C4-2B (cell line): ENCODE measurements around the gene RANBP17.

Experiments
- CTCF ChIP-seq: fragments of 450-650 bp; conservative IDR thresholded peaks from 2 replicates; pipeline ENCODE4 v1.5.1; 2017; ENCODE audit warnings: mild to moderate bottlenecking
- ZFX ChIP-seq: fragments of 450-650 bp; IDR thresholded peaks from 2 replicates; pipeline ENCODE4 v1.6.1; 2017

- TF ChIP-seq CTCF (no peak), ZFX (no peak)
Observed at GRCh38 chr5:170813231-170813630, 48.6 kb upstream of the RANBP17 start.
